GM12878 (cell line): ENCODE data around the gene COL9A3. TPM values are rescaled to one million over a fixed set of nuclear protein-coding genes. Genes with fewer than 3 reads are reported as not detected.

Source experiments
- ATAC-seq: fragments of 200-7000 bp; cut with Tn5 transposase; 3 replicates; pipeline ENCODE4 v1.9.1; 2020; ENCODE audit warnings: mild to moderate bottlenecking, moderate library complexity
- BruUV-seq: library from RNA; stranded (reverse); fragments of 400-500 nt; replicated peaks from 2 replicates; lab custom pipeline; 2021; lab: Mats Ljungman, UMichigan
- CTCF ChIA-PET: fragments of 300-600 bp; sonication (Branson Sonifier 250); formaldehyde crosslinking; extraction: SDS; loops from one replicate; lab custom pipeline; 2021; ENCODE audit warnings: inconsistent platforms; lab: Yijun Ruan, JAX
- POLR2A ChIA-PET: fragments of 350-600 bp; formaldehyde crosslinking; extraction: SDS; loops from one replicate; lab custom pipeline; 2021; ENCODE audit warnings: inconsistent platforms; lab: Charles Lee
- RAD21 ChIA-PET: fragments of 300-600 bp; sonication (Branson Sonifier 250); formaldehyde crosslinking; loops from one replicate; lab custom pipeline; 2023; ENCODE audit warnings: antibody characterized with exemption; ENCODE audit not compliant: unreplicated experiment; lab: Charles Lee
- SMC1A ChIA-PET: fragments of 300-600 bp; sonication (Branson Sonifier 250); formaldehyde crosslinking; loops from one replicate; lab custom pipeline; 2023; ENCODE audit not compliant: unreplicated experiment, uncharacterized antibody; lab: Charles Lee
- DNase-seq: peaks from one replicate; pipeline ENCODE4 v3.0.0-alpha.2; 2011; ENCODE audit warnings: low read depth, low spot score
- FAIRE-seq: peaks from 3 replicates; lab custom pipeline; 2011; peaks lifted over from hg19 to GRCh38; lab: Jason Lieb, UNC
- H2AFZ ChIP-seq: 2 replicates; pipeline ENCODE4 v1.6.0; 2011; ENCODE audit warnings: low read depth, low read length, control low read depth; ENCODE audit not compliant: control insufficient read depth
- H3K27ac ChIP-seq: 2 replicates; pipeline ENCODE4 v1.5.1; 2011; ENCODE audit warnings: control low read depth; ENCODE audit not compliant: control insufficient read depth, insufficient read depth
- H3K27me3 ChIP-seq, 2 experiments: replicated peaks in 1 of 2; 2 replicates each; pipeline versions ENCODE4 v1.6.0 to v1.6.1; 2011; ENCODE audit warnings: low read length in 1 of 2; ENCODE audit not compliant: control insufficient read depth in 2 of 2, insufficient read depth in 2 of 2
- H3K36me3 ChIP-seq, 2 experiments: 2 replicates each; pipeline ENCODE4 v1.5.1; 2011; ENCODE audit warnings: low read length in 1 of 2; ENCODE audit not compliant: control insufficient read depth in 2 of 2, insufficient read depth in 2 of 2
- H3K4me1 ChIP-seq: 2 replicates; pipeline ENCODE4 v1.6.1; 2011; ENCODE audit warnings: mild to moderate bottlenecking, low read length, moderate library complexity, mixed read lengths; ENCODE audit not compliant: control insufficient read depth, insufficient read depth
- H3K4me2 ChIP-seq: 2 replicates; pipeline ENCODE4 v1.6.0; 2011; ENCODE audit warnings: control low read depth; ENCODE audit not compliant: control insufficient read depth, insufficient read depth
- H3K4me3 ChIP-seq: fragments of 200-600 bp; sonication (generic); 2 replicates; pipeline ENCODE4 v1.5.1; 2016
- H3K79me2 ChIP-seq: 2 replicates; pipeline ENCODE4 v1.6.0; 2011; ENCODE audit warnings: low read length; ENCODE audit not compliant: control insufficient read depth, insufficient read depth
- H3K9ac ChIP-seq: 2 replicates; pipeline ENCODE4 v1.8.0; 2011; ENCODE audit warnings: low read length, control low read depth, mixed read lengths; ENCODE audit not compliant: control insufficient read depth, insufficient read depth
- H3K9me3 ChIP-seq: replicated peaks from 3 replicates; pipeline ENCODE4 v1.5.1; 2011; ENCODE audit warnings: mild to moderate bottlenecking, low read length; ENCODE audit not compliant: control insufficient read depth, insufficient read depth
- H4K20me1 ChIP-seq: 2 replicates; pipeline ENCODE4 v1.6.0; 2011; ENCODE audit not compliant: control insufficient read depth, insufficient read depth
- BHLHE40 ChIP-seq, 2 experiments: fragments of 450-650 bp in 1 of 2; IDR thresholded peaks; 2 replicates each; pipeline ENCODE4 v1.6.1; 2011 to 2017; ENCODE audit warnings: low read depth in 2 of 2, borderline replicate concordance in 1 of 2, improper control_type of control experiment in 1 of 2, low read length in 1 of 2, mild to moderate bottlenecking in 1 of 2
- CBX5 ChIP-seq: sonication (generic); IDR thresholded peaks from 2 replicates; pipeline ENCODE4 v1.6.1; 2016; ENCODE audit warnings: low read depth, moderate library complexity, mild to moderate bottlenecking, inconsistent platforms
- EZH2 ChIP-seq: IDR thresholded peaks from 2 replicates; pipeline ENCODE4 v1.6.1; 2012; ENCODE audit warnings: low read depth, mild to moderate bottlenecking, control low read depth, inconsistent platforms, low read length, borderline replicate concordance; ENCODE audit not compliant: control insufficient read depth
- IKZF2 ChIP-seq, 2 experiments: fragments of 450-650 bp; IDR thresholded peaks; 2 replicates each; pipeline ENCODE4 v1.6.1; 2017; ENCODE audit warnings: mild to moderate bottlenecking in 2 of 2, moderate library complexity in 2 of 2
- JUNB ChIP-seq: IDR thresholded peaks from 2 replicates; pipeline ENCODE4 v1.6.1; 2016; ENCODE audit warnings: antibody characterized with exemption, mild to moderate bottlenecking
- KDM1A ChIP-seq: fragments of 200-600 bp; sonication (generic); IDR thresholded peaks from 2 replicates; pipeline ENCODE4 v1.6.1; 2016; ENCODE audit warnings: borderline replicate concordance
- MEF2B ChIP-seq: fragments of 450-650 bp; IDR thresholded peaks from 2 replicates; pipeline ENCODE4 v1.6.1; 2018; ENCODE audit warnings: mild to moderate bottlenecking, moderate library complexity; ENCODE audit not compliant: partially characterized antibody, poor library complexity, severe bottlenecking
- MTA3 ChIP-seq: IDR thresholded peaks from 2 replicates; pipeline ENCODE4 v1.6.1; 2012; ENCODE audit warnings: low read length, inconsistent platforms, borderline replicate concordance
- MYB ChIP-seq: fragments of 150-350 bp; IDR thresholded peaks from 2 replicates; pipeline ENCODE4 v1.6.1; 2014; ENCODE audit warnings: mild to moderate bottlenecking, low read depth, low read length, borderline replicate concordance
- RAD51 ChIP-seq: fragments of 450-650 bp; IDR thresholded peaks from 2 replicates; pipeline ENCODE4 v1.6.1; 2016; ENCODE audit warnings: moderate library complexity, mild to moderate bottlenecking, inconsistent platforms
- WGBS: methylation state at CpG from one replicate; pipeline ENCODE4 v1.1.6; 2016; ENCODE audit warnings: low lambda C conversion rate; ENCODE audit not compliant: insufficient replicate concordance, insufficient coverage; ENCODE audit errors: missing lambda C conversion rate; 5-methylcytosine and 5-hydroxymethylcytosine counted together
- in situ Hi-C: fragments of 300-500 bp; cut with MboI; formaldehyde crosslinking; loops from 9 replicates; pipeline ENCODE4 v1.14.3; 2018; ENCODE audit warnings: mixed read lengths
- intact Hi-C: fragments of 100-400 bp; cut with micrococcal nuclease; formaldehyde crosslinking; loops from one replicate; pipeline ENCODE4 v1.14.2; 2022; ENCODE audit not compliant: unreplicated experiment
- polyA plus RNA-seq, 11 experiments: library from polyadenylated mRNA; depleted of rRNA in 4 of 11; unstranded in 6 of 11; stranded (reverse) in 5 of 11; fragments of >200 nt; fragmentation: Nextera tagmentation in 4 of 11; fragmentation: Illumina TruSeq in 1 of 11; extraction: Ambion mirVana in 4 of 11; extraction: Trizol in 1 of 11; gene quantifications; 1 replicate in 1 of 11; 2 replicates in 10 of 11; pipeline versions ENCODE4 v1.2.1 to v1.2.3, GENCODE V29; 2011 to 2016; ENCODE audit warnings: inconsistent platforms in 2 of 11, missing spikeins in 2 of 11, low read depth in 1 of 11
- total RNA-seq, 4 experiments: library from RNA; depleted of rRNA in 3 of 4; stranded (reverse); fragments of >200 nt in 3 of 4; fragmentation: Illumina TruSeq in 1 of 4; extraction: Trizol in 1 of 4; gene quantifications; 2 replicates each; pipeline versions ENCODE4 v1.2.1 to v1.2.3, GENCODE V29; 2013 to 2021

The COL9A3 gene
- total and polyA plus RNA-seq, 10 of the 15 experiments (the other 5 are each of a cell fraction or from before 2014, with no cell fraction given), result 0.09 to 1.7 (median 0.63) TPM; not detected in 1

DNA sequence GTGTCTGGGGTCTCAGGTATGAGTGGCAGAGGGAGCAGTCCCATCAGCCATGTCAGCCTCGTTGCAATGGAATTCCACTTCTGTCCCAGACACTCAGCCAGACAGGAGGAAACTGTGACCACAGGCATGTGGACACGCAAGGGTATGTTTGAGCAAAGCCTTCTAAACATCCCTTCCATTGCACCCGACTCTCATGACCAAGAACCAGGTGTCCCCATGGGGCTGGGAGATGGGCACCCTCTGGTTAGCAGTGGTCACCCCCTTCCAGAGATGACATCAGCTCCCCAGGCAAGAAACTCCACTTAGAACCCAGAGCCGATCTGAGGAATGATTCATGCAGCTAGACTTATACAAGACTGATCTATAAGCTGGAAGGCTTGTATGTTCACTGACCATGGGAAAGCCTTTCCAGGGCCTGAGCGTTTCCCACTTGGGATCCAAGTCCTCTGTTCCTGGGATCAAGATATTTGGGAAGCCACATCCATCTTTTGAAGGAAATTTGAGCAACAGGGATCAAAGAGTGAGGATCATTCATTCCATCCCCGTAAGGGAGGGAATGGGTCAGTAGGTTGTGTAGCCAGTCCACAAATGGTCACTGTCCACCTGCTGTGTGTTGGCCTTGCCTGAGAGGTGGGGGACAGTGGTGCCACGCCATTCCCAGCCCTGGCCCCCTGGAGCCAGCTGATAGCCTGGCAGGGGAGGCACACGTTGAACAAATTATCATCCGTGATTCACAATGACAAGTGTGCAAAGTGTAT lies 24.5 kb upstream of the COL9A3 start:
- ChIA-PET POLR2A (interaction anchor here (1.5 kb wide), 1 partner anchor 292 kb away, joined by 5 read pairs; no protein-coding TSS in a partner anchor), SMC1A (interaction anchor here (0.9 to 2.0 kb wide), 6 partner anchors 15 to 291 kb away, joined by 3 to 5 read pairs (median 3); no protein-coding TSS in a partner anchor)
- WGBS, result 26% methylated on average over 9 of the region's 9 CpGs
- Histone ChIP-seq H4K20me1 (no peaks in the 10 kb centered on the region), H3K27ac (no peak overlapping the region), H3K4me2 (no peak overlapping the region), H3K4me3 (no peak overlapping the region), H3K9ac (no peak overlapping the region), H2AFZ (no peak overlapping the region)
- no peak for FAIRE-seq
- intact Hi-C loops, result loop anchor here (5.0 kb wide), 2 partner anchors 385 to 490 kb away; partner anchors contain the start of genes ADRM1 and CABLES2
- TF ChIP-seq MTA3, result no peak
- no peak for TF ChIP-seq KDM1A
- no peak for TF ChIP-seq MEF2B
- TF ChIP-seq EZH2, result no peak
- no peak for TF ChIP-seq CBX5
- TF ChIP-seq RAD51, result no peak
- TF ChIP-seq IKZF2 (IDR thresholded peaks at IDR 0.05), result no peak
- no peak for TF ChIP-seq MYB
- no peak for TF ChIP-seq JUNB
- TF ChIP-seq BHLHE40 (IDR thresholded peaks at IDR 0.05; ENCODE audit: borderline replicate concordance in 1 of 2, low read depth in 2 of 2, low read length in 1 of 2), result no peak
- TF ChIP-seq, all 136 proteins: peak for 0
- ChIA-PET CTCF (interaction anchor here (0.6 to 2.7 kb wide), 18 partner anchors 10 to 967 kb away, joined by 3 to 24 read pairs (median 6); no protein-coding TSS in a partner anchor), RAD21 (interaction anchor here (0.7 to 2.1 kb wide), 8 partner anchors 15 to 383 kb away, joined by 3 to 10 read pairs (median 6); no protein-coding TSS in a partner anchor)
- H3K36me3 ChIP-seq, result no peaks in the 10 kb centered on the region
- no peak for ATAC-seq
- no peaks in the 10 kb centered on the region; the same call in 2 of the 3 replicates for H3K9me3 ChIP-seq
- H3K79me2 ChIP-seq, result peaks cover 5% of the 10 kb centered on the region
- BruUV-seq, result no TSS peak
- peaks cover 18% of the 10 kb centered on the region for H3K4me1 ChIP-seq
- DNase-seq, result no peak
- peaks cover 0 to 1% of the 10 kb centered on the region in 2 experiments; a peak in 2 of 4 replicates for H3K27me3 ChIP-seq
- in situ Hi-C loops, result loop anchor here (5.0 to 10.0 kb wide), 3 partner anchors 138 to 290 kb away; no protein-coding TSS in a partner anchor
